NCI-H2029 treated with DMSO at 0.1 percent for 48 hours (cell line): Measurements from ENCODE around the gene NLRP3.
"Not testable (repeated sequence)": the region's sequence is repeated elsewhere in the genome, so short reads cannot be mapped to it uniquely, and the experiment has no call there.

Experiments used
- DNase-seq: peaks from one replicate; lab custom pipeline; 2025; lab: John Stamatoyannopoulos, UW

Gene NLRP3

GRCh38 chr1:247415423-247416361 lies at the start of gene NLRP3:
Gene NLRP3, plus strand, starts transcription at chr1:247416173. Its CDS starts 2,628 bp downstream, at chr1:247418801.
- DNase-seq = no peak

DNA sequence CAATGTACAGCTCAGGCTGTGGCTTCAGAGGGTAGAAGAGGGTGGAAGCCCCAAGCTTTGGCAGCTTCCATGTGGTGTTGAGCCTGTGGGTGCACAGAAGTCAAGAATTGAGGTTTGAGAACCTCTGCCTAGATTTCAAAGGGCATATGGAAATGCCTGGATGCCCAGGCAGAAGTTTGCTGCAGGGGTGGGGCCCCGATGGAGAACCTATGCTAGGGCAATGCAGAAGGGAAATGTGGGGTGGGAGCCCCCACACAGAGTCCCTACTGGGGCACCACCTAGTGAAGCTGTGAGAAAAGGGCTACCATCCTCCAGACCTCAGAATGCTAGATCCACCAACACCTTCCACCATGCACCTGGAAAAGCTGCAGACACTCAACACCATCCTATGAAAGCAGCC lies 49.6 kb upstream of the NLRP3 start:
- DNase-seq = not testable (repeated sequence)

- DNase-seq = no peak
These were observed 48.9 kb upstream of the NLRP3 start for GRCh38 chr1:247366926-247367645.

DNA sequence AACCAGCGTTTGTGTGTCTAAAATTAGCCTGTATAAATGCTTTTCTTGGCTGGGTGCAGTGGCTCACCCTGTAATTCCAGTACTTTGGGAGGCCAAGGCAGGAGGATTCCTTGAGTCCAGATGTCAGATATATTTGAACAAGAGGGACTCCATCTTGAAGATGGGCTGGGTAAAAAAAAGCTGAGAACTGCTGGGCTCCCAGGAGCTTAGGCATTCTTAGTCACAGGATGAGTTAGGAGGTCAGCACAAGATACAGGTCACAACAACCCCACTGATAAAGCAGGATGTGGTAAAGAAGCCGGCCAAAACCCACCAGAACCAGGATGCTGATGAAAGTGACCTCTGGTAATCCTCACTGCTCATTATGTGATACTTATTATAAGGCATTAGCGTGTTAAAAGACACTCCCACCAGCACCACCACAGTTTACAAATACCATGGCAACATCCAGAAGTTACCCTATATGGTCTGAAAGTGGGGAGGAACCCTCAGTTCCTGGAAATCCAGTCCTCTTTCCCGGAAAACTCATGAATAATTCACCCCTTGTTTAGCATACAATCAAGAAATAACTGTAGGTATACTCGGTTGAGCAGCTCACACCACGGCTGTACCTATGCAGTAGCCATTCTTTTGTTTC lies 48.1 kb upstream of the NLRP3 start:
- DNase-seq = no peak

DNA sequence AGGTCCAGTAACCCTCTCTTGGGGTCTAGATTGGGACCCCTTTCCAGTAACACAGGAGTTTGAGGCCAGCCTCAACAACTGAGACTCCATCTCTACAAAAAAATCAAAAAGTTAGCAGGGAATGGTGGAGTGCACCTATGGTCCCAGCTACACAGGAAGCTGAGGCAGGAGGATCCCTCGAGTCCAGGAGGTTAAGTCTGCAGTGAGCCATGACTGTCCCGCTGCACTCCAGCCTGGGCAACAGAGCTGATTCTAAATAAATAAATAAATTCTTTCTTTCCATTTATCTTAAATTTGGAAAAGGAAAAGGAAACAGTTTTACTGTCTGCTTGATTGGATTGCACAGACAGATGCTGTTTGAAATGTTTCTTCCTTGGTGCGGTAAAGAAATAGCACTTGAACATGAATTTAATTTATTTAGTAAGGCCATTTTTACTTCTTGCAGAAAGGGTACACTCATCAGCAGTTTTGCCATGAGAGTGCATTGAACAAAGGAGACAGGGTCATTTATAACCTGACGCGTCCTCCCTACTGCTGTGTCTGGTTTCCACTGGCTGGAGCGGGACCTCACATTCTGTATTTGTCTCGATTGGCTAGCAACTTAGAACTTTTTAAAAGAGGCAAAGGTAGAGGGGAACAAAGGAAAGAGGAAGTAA lies 47.4 kb upstream of the NLRP3 start:
- DNase-seq = no peak

DNA sequence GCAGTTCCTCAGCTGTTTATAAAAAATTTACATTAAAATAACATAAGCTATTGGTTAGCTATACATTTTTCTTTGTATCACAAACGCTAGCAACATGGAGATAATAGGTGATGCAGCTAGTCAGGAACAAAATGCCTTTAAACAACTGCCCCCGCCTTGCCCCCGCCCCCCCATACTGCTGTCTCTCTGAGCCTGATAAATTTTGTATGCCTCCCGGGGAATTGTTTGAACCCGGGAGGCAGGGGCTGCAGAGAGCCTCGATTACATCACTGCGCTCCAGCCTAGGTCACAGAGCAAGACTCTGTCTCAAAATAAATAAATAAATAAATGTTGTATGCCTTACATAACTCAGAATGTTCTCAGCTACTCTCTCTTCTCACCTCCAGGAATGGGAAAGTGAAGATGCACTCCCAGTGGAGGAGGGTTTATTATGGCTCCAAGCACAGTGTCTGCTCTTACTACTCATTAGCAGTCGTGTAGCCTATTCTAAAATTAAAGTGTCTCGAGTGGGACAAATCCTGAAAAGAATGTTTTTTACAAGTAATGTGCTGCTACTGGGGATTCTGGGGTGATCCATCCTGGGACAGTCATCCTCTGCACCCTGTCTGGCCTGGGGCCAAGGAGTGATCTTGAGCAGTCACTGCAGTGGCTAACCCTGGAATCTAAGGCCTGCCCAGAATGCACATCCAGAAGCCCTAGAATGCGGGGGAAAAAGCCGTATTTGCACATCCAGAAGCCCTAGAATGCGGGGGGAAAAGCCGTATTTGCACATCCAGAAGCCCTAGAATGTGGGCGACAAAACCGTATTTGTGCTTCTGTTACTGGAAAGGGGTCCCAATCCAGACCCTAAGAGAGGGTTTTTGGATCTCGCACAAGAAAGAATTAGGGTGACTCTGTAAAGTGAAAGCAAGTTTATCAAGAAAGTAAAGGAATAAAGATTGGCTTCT lies 44.9 kb upstream of the NLRP3 start:
- no peak for DNase-seq

GRCh38 chr1:247371801-247372259 lies 44.1 kb upstream of the NLRP3 start:
- no peak for DNase-seq

DNA sequence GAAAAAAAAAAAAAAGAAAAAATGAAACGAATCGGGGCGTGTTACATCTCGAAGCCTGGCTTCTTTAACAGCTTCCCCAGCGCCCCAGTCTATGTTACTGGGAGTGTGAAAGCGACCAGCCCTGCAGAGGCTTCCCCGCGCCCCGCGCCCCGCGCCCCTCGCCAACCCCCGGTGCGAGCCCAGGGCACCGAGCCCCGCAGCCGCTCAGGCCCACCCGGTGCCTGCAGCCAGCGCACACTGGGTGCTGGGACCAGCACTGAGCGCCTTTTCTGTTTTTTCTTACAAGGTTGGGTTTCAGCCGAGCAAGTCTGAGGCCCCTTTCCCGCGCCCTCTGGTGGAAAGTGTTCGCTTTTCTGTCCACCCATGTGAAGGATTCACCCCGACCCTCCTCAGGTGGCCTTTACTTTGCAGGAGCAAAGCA lies 42.2 kb upstream of the NLRP3 start:
- DNase-seq = no peak

GRCh38 chr1:247374651-247375334 lies 41.2 kb upstream of the NLRP3 start:
- not testable (repeated sequence) for DNase-seq

- no peak for DNase-seq
These were observed 40.2 kb upstream of the NLRP3 start for GRCh38 chr1:247375747-247376146.

GRCh38 chr1:247376659-247377058 lies 39.3 kb upstream of the NLRP3 start:
- DNase-seq = no peak

DNA sequence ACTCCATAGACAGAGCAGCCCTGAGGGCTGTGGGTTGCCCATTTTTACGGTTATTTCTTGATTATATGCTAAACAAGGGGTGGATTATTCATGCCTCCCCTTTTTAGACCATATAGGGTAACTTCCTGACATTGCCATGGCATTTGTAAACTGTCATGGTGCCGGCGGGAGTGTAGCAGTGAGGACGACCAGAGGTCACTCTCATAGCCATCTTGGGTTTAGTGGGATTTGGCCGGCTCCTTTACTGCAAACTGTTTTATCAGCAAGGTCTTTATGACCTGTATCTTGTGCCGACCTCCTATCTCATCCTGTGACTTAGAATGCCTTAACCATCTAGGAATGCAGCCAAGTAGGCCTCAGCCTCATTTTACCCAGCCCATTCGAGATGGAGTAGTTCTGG lies 38.3 kb upstream of the NLRP3 start:
- DNase-seq = not testable (repeated sequence)

- DNase-seq = no peak
These were observed 37.5 kb upstream of the NLRP3 start for GRCh38 chr1:247378334-247379073.

- no peak for DNase-seq
These were observed 30.7 kb upstream of the NLRP3 start for GRCh38 chr1:247385283-247385682.

GRCh38 chr1:247386217-247386616 lies 29.8 kb upstream of the NLRP3 start:
- DNase-seq = no peak

GRCh38 chr1:247386687-247387086 lies 29.3 kb upstream of the NLRP3 start:
- no peak for DNase-seq

GRCh38 chr1:247387096-247387495 lies 28.9 kb upstream of the NLRP3 start:
- DNase-seq = no peak

DNA sequence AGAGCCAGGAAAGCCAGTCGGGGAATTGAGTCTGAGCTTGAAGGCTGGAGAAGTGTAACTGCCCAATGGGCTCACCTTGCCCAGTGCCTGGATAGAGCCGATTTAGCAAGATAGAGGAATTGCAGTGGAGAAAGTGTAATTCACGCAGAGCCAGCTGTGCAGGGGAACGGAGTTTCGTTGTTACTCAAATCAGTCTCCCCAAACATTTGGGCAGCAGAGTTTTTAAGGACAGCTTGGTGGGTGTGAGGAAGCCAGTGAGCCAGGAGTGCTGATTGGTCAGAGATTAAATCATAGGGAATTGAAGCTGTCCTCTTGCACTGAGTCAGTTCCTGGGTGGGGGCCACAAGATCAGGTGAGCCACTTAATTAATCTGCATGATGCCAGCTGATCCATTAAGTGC lies 28.4 kb upstream of the NLRP3 start:
- DNase-seq = no peak

DNA sequence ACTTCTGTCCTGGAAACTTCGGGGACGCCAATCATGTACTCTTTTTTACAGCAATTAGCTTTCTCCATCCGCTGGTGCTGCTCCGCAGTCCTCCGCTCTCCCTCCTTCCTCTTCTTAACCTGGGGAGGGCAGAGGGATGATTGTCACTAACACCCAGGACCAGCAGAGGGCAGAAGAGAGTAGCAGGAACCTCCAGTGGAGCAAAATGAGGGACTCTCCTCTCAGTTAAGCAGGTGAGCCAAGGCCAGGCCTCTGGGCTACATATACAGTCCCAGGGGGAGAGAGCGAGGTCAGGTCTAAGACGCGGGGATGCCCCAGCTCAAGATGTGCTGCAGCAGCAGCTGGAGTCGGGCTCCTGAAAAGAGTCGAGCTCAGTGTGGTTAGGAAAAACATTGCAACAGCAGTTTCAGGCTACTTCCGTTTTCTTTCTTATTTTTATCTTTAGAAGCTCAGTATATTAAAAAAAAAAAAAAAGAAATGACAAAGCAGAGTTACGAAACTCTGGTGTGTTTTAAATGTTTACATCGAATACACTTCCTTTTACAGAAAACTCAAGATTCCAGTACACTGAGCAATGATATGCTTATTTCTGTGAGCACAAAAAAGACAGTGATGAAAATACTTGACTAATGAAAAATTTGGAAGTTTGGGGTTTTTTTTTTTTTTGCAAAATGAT lies 25.7 kb upstream of the NLRP3 start:
- DNase-seq = peak; percentile 49
